Kidney epithelial cell (primary cell): Measurements from ENCODE around the gene ULK4. TPM values are rescaled to one million over a fixed set of nuclear protein-coding genes. Genes with fewer than 3 reads are reported as not detected.
A peak's percentile ranks its signal among the peaks of the same experiment; 100 is the strongest.

Source experiments
- DNase-seq: peaks from one replicate; pipeline ENCODE4 v3.0.0-alpha.2; 2010; ENCODE audit warnings: low read depth
- H3K27me3 ChIP-seq: 2 replicates; pipeline ENCODE4 v1.6.0; 2011; ENCODE audit warnings: low read length; ENCODE audit not compliant: control insufficient read depth, insufficient read depth
- H3K36me3 ChIP-seq: 2 replicates; pipeline ENCODE4 v1.5.1; 2011; ENCODE audit warnings: low read length; ENCODE audit not compliant: control insufficient read depth, insufficient read depth
- H3K4me3 ChIP-seq: 2 replicates; pipeline ENCODE4 v1.5.1; 2011; ENCODE audit warnings: low read depth, mild to moderate bottlenecking, control low read depth, low read length
- total RNA-seq: library from RNA; depleted of rRNA; stranded (reverse); fragments of >200 nt; gene quantifications from 2 replicates; pipeline ENCODE4 v1.2.3, GENCODE V29; 2015
- TF ChIP-seq, protein P1 (sequence below): IDR thresholded peaks from 2 replicates; pipeline ENCODE4 v1.5.1; 2011; ENCODE audit warnings: mild to moderate bottlenecking, moderate library complexity, low read length, control low read depth, inconsistent platforms; ENCODE audit not compliant: insufficient read depth, poor library complexity, severe bottlenecking

The ULK4 gene
- total RNA-seq, 1 donor from 2014 or later = 18.3 TPM

DNA sequence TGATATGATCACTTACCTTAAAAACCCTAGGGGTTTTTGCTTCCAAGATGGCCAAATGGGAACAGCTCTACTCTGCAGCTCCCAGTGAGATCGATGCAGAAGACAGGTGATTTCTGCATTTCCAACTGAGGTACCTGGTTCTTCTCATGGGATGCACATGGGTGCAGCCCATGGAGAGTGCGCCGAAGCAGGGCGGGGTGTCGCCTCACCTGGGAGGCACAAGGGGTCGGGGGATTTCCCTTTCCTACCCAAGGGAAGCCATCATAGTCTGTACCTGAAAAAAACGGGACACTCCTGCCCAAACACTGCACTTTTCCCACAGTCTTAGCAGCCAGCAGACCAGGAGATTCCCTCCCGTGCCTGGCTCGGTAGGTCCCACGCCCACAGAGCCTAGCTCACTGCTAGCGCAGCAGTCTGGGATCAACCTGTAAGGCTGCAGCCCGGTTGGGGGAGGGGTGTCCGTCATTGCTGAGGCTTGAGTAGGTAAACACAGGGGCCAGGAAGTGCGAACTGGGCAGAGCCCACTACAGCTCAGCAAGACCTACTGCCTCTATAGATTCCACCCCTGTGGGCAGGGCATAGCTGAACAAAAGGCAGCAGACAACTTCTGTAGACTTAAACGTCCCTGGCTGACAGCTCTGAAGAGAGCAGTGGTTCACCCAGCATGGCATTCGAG lies 684.0 kb downstream of the ULK4 start:
- Histone ChIP-seq H3K4me3 (no peak overlapping the region), H3K27me3 (no peaks in the 10 kb centered on the region)

DNA sequence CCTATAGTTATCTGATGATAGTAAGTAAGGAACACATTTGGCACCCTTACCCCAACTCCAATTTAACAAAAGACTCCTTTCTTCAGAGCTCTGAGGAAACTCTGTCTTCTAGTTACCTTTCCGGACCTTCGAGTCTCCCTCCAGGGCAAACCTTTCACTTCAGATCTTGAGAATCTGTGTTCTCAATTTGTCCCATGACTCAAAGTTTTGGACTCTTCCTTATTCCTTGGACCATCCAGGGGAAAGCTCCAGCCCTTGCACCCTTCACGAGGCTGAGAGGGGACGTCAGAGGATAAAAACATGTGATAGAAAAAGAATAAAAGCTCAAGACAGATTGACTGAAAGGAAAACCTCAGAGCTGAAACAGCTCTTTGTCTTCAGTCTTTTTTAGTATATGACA lies 685.7 kb downstream of the ULK4 start:
- DNase-seq = no peak
- Histone ChIP-seq H3K4me3 (no peak overlapping the region), H3K36me3 (no peaks in the 10 kb centered on the region), H3K27me3 (no peaks in the 10 kb centered on the region)
- TF ChIP-seq, protein P1, sequence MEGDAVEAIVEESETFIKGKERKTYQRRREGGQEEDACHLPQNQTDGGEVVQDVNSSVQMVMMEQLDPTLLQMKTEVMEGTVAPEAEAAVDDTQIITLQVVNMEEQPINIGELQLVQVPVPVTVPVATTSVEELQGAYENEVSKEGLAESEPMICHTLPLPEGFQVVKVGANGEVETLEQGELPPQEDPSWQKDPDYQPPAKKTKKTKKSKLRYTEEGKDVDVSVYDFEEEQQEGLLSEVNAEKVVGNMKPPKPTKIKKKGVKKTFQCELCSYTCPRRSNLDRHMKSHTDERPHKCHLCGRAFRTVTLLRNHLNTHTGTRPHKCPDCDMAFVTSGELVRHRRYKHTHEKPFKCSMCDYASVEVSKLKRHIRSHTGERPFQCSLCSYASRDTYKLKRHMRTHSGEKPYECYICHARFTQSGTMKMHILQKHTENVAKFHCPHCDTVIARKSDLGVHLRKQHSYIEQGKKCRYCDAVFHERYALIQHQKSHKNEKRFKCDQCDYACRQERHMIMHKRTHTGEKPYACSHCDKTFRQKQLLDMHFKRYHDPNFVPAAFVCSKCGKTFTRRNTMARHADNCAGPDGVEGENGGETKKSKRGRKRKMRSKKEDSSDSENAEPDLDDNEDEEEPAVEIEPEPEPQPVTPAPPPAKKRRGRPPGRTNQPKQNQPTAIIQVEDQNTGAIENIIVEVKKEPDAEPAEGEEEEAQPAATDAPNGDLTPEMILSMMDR = no peak

More for the DNA sequence above, 684.0 kb downstream of the ULK4 start:
- DNase-seq = no peak
- TF ChIP-seq, protein P1 = no peak
- no peaks in the 10 kb centered on the region for H3K36me3 ChIP-seq

DNA sequence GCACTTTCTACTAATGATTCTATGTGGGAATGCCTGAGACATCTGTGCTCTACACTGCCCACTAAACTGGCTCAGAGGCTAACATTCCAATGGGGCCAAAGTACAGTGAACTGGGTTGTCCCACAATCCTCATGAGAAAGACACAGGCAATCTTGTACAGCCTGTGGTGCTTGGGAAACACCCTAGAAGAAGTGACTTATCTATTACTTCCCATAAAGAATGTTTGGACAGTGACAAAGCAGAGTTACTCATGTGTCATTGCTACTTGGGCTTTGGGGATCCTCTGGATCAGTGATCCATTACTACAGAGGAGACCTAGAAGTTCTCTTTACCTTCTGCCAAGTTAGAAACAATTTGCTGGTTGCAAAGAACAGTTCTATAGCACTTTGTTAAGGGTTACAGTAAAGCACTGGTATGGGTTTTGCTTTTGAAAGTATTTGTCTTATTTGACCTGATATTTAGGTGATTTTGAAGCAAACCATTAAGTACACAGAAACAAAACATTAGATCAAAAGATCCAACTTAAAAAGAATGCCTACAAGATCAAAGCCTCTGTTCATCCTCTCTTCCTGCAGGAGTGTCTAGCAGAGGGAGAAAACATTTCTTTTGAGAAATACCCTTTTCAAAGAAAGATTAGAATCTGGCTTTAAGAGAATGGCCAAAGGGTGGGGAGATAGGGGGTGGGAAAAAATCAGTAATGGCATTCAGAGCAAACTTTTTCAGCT lies 686.8 kb downstream of the ULK4 start:
- DNase-seq = peak; percentile 64
- TF ChIP-seq, protein P1 = no peak
- H3K4me3 ChIP-seq = no peak overlapping the region

DNA sequence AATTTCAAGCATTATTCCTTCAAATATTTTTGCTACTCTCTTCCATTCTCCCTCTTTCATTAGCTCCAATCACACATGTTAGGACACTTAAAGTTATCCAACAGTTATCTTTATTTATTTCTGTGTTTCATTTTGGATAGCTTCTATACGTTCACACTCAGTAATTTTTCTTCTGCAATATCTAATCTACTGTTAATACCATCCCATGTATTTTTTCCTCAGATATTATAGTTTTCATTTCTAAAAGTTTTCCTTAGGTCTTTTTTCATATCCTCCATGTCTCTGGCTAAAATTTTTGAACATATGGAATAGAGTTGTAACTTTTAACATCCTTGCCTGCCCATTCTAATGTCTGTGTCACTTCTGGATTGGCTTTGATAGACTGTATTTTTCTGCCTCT lies 689.2 kb downstream of the ULK4 start:
- Histone ChIP-seq H3K27me3 (no peaks in the 10 kb centered on the region), H3K36me3 (no peaks in the 10 kb centered on the region), H3K4me3 (no peak overlapping the region)
- DNase-seq = no peak
- TF ChIP-seq, protein P1 = no peak

More for the DNA sequence above, 686.8 kb downstream of the ULK4 start:
- Histone ChIP-seq H3K36me3 (no peaks in the 10 kb centered on the region), H3K27me3 (no peaks in the 10 kb centered on the region)

DNA sequence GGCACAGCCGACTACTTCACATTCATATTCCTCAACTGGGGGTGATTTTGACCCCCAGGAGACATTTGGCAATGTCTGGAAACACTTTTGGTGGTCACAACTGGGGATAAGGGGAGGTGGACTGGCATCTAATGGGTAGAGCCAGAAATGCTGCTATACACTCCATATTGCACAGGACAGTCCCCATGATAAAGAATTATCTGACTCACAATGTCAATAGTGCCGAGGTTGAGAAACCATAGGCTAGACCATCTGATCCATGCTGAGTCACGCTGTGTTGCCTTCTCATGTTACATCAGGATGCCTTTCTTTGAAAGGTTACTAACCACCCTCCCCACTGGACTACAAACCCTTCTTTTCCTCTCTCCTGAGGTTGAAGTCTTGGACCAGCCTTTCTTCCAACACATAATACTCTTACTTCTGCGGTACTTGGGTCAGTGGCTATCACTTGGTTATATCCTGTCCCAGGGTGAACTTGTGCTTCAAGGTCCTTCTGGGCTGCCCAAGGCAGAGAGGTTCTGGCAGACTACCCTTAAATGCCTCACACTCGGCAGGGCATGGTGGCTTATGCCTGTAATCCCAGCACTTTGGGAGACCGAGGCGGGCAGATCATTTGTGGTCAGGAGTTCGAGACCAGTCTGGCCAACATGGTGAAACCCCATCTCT lies 693.8 kb downstream of the ULK4 start:
- TF ChIP-seq, protein P1 = no peak
- H3K4me3 ChIP-seq = no peak overlapping the region
- no peaks in the 10 kb centered on the region for H3K36me3 ChIP-seq
- no peaks in the 10 kb centered on the region for H3K27me3 ChIP-seq
- peak; percentile 86 for DNase-seq
